HepG2 (cell line): ENCODE data around the gene GLUL.

Experiments
- CREM ChIP-seq, 2 experiments: sonication (generic) in 1 of 2; formaldehyde crosslinking in 1 of 2; IDR thresholded peaks; 2 replicates each; pipeline versions ENCODE4 v1.4.0 to v1.6.1; 2016 to 2020; ENCODE audit warnings: antibody characterized with exemption in 1 of 2, mild to moderate bottlenecking in 1 of 2, missing genetic modification reagents in 1 of 2
- NCOA1 ChIP-seq: sonication (generic); formaldehyde crosslinking; IDR thresholded peaks from 2 replicates; pipeline ENCODE4 v1.9.0; 2021; ENCODE audit warnings: missing genetic modification reagents
- NFYB ChIP-seq: sonication (generic); formaldehyde crosslinking; IDR thresholded peaks from 2 replicates; pipeline ENCODE4 v1.4.0; 2020; ENCODE audit warnings: missing genetic modification reagents
- TF ChIP-seq, protein P1 (sequence below): sonication (generic); formaldehyde crosslinking; IDR thresholded peaks from 2 replicates; pipeline ENCODE4 v1.5.0; 2020; ENCODE audit warnings: mild to moderate bottlenecking, missing genetic modification reagents, moderate library complexity
- TF ChIP-seq, protein P2 (sequence below): sonication (generic); formaldehyde crosslinking; IDR thresholded peaks from 2 replicates; pipeline ENCODE4 v1.4.0; 2020; ENCODE audit warnings: missing genetic modification reagents, borderline replicate concordance
- TF ChIP-seq, protein P3 (sequence below): sonication (generic); formaldehyde crosslinking; IDR thresholded peaks from 2 replicates; pipeline ENCODE4 v1.4.0; 2020; ENCODE audit warnings: missing genetic modification reagents, borderline replicate concordance
- TF ChIP-seq, protein P4 (sequence below): sonication (generic); formaldehyde crosslinking; IDR thresholded peaks from 2 replicates; pipeline ENCODE4 v1.5.1; 2020; ENCODE audit warnings: mild to moderate bottlenecking, missing genetic modification reagents, moderate library complexity
- TF ChIP-seq, protein P5 (sequence below): sonication (generic); formaldehyde crosslinking; IDR thresholded peaks from 2 replicates; pipeline ENCODE4 v1.5.1; 2020; ENCODE audit warnings: mild to moderate bottlenecking, missing genetic modification reagents

GRCh38 chr1:182350839-182351238, 40.8 kb downstream of the GLUL start:
- TF ChIP-seq, protein P1, sequence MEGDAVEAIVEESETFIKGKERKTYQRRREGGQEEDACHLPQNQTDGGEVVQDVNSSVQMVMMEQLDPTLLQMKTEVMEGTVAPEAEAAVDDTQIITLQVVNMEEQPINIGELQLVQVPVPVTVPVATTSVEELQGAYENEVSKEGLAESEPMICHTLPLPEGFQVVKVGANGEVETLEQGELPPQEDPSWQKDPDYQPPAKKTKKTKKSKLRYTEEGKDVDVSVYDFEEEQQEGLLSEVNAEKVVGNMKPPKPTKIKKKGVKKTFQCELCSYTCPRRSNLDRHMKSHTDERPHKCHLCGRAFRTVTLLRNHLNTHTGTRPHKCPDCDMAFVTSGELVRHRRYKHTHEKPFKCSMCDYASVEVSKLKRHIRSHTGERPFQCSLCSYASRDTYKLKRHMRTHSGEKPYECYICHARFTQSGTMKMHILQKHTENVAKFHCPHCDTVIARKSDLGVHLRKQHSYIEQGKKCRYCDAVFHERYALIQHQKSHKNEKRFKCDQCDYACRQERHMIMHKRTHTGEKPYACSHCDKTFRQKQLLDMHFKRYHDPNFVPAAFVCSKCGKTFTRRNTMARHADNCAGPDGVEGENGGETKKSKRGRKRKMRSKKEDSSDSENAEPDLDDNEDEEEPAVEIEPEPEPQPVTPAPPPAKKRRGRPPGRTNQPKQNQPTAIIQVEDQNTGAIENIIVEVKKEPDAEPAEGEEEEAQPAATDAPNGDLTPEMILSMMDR (CRISPR knock-in tag) = no peak
- no peak for TF ChIP-seq NCOA1
- TF ChIP-seq CREM (IDR thresholded peaks at IDR 0.05) = no peak
- no peak for TF ChIP-seq CREM (CRISPR knock-in tag; IDR thresholded peaks at IDR 0.05)
- TF ChIP-seq, protein P2, sequence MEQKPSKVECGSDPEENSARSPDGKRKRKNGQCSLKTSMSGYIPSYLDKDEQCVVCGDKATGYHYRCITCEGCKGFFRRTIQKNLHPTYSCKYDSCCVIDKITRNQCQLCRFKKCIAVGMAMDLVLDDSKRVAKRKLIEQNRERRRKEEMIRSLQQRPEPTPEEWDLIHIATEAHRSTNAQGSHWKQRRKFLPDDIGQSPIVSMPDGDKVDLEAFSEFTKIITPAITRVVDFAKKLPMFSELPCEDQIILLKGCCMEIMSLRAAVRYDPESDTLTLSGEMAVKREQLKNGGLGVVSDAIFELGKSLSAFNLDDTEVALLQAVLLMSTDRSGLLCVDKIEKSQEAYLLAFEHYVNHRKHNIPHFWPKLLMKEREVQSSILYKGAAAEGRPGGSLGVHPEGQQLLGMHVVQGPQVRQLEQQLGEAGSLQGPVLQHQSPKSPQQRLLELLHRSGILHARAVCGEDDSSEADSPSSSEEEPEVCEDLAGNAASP (CRISPR knock-in tag) = no peak
- TF ChIP-seq, protein P3, sequence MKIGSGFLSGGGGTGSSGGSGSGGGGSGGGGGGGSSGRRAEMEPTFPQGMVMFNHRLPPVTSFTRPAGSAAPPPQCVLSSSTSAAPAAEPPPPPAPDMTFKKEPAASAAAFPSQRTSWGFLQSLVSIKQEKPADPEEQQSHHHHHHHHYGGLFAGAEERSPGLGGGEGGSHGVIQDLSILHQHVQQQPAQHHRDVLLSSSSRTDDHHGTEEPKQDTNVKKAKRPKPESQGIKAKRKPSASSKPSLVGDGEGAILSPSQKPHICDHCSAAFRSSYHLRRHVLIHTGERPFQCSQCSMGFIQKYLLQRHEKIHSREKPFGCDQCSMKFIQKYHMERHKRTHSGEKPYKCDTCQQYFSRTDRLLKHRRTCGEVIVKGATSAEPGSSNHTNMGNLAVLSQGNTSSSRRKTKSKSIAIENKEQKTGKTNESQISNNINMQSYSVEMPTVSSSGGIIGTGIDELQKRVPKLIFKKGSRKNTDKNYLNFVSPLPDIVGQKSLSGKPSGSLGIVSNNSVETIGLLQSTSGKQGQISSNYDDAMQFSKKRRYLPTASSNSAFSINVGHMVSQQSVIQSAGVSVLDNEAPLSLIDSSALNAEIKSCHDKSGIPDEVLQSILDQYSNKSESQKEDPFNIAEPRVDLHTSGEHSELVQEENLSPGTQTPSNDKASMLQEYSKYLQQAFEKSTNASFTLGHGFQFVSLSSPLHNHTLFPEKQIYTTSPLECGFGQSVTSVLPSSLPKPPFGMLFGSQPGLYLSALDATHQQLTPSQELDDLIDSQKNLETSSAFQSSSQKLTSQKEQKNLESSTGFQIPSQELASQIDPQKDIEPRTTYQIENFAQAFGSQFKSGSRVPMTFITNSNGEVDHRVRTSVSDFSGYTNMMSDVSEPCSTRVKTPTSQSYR (CRISPR knock-in tag) = no peak
- TF ChIP-seq, protein P4, sequence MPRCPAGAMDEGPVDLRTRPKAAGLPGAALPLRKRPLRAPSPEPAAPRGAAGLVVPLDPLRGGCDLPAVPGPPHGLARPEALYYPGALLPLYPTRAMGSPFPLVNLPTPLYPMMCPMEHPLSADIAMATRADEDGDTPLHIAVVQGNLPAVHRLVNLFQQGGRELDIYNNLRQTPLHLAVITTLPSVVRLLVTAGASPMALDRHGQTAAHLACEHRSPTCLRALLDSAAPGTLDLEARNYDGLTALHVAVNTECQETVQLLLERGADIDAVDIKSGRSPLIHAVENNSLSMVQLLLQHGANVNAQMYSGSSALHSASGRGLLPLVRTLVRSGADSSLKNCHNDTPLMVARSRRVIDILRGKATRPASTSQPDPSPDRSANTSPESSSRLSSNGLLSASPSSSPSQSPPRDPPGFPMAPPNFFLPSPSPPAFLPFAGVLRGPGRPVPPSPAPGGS (CRISPR knock-in tag) = no peak
- TF ChIP-seq, protein P5, sequence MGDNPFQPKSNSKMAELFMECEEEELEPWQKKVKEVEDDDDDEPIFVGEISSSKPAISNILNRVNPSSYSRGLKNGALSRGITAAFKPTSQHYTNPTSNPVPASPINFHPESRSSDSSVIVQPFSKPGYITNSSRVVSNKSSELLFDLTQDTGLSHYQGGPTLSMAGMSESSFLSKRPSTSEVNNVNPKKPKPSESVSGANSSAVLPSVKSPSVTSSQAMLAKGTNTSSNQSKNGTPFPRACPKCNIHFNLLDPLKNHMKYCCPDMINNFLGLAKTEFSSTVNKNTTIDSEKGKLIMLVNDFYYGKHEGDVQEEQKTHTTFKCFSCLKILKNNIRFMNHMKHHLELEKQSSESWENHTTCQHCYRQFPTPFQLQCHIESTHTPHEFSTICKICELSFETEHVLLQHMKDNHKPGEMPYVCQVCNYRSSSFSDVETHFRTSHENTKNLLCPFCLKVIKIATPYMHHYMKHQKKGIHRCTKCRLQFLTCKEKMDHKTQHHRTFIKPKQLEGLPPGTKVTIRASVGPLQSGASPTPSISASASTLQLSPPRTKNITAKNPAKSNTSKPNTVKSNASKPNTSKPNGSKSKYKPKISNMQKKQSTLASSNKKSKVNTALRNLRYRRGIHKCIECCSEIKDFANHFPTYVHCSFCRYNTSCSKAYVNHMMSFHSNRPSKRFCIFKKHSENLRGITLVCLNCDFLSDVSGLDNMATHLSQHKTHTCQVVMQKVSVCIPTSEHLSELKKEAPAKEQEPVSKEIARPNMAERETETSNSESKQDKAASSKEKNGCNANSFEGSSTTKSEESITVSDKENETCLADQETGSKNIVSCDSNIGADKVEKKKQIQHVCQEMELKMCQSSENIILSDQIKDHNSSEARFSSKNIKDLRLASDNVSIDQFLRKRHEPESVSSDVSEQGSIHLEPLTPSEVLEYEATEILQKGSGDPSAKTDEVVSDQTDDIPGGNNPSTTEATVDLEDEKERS (CRISPR knock-in tag) = no peak
- TF ChIP-seq NFYB = no peak
